ENCODE results near the gene FOXS1.

FOXS1 gene

DNA sequence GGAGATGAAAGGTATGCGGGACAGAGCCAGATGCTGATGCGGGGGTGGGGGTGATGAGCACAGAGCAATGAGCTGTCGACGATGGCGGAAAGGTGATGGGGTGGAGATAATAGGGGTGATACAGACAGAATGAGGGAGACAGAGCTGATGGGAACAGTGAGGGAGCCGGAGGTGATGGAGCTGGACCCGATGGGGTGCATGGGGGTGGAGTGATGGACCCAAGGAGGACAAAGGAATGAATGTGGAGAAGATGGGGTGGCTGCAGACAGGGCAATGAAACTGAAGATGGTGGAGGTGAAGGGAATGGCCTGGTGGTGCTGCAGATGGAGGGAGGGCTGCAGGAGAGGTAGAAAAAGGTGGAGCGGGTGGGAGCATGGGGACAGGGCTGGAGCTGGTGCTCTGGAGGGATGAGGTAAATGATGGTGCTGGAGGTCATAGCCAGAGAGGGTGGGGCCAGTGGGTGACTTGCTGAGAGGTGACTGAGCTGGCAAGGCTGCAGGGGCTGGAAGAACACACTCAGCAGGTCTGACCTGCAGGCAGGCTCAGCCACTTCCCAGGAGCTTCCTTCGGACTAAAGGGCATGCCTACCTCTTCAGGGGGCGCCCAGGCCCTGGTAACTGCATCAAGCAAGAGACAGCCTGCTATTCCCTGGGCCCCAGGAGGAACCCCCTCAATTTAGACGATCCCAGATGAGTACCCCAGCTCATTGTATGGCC lies 6.0 kb upstream of the FOXS1 start:
- H3K9ac ChIP-seq (ENCODE audit: low read length): no peak overlapping the region
- no peak overlapping the region for H3K4me2 ChIP-seq (ENCODE audit: low read length, poor library complexity, severe bottlenecking)
- H3K14ac ChIP-seq (ENCODE audit: low read length in 2 of 2): no peak overlapping the region
- no peak for DNase-seq
- no peak overlapping the region for H2BK120ac ChIP-seq (ENCODE audit: low read depth, low read length)
- H4K91ac ChIP-seq (ENCODE audit: low read length): no peak overlapping the region
- 64% methylated on average over 11 of the region's 11 CpGs for WGBS
- H2BK5ac ChIP-seq (ENCODE audit: low read depth, low read length, poor library complexity, severe bottlenecking): no peak overlapping the region
- no peak overlapping the region for H3K18ac ChIP-seq (ENCODE audit: low read depth in 1 of 2, low read length in 2 of 2)
- H3K9me3 ChIP-seq (ENCODE audit: control insufficient read depth, low read length): no peaks in the 10 kb centered on the region
- H3K4me1 ChIP-seq (ENCODE audit: control insufficient read depth, insufficient read depth, low read depth, low read length): peaks cover under 1% of the 10 kb centered on the region
- no peak overlapping the region for H2AK5ac ChIP-seq (ENCODE audit: low read length, severe bottlenecking)
- no peaks in the 10 kb centered on the region for H3K79me1 ChIP-seq (replicated peaks; ENCODE audit: low read length, poor library complexity, severe bottlenecking)
- no peak overlapping the region for H2BK15ac ChIP-seq (ENCODE audit: low read depth, poor library complexity, severe bottlenecking)
- peaks cover 83 to 86% of the 10 kb centered on the region in 2 experiments for H3K27me3 ChIP-seq (ENCODE audit: control insufficient read depth in 1 of 2, insufficient read depth in 1 of 2, low read length in 2 of 2)
- no peak overlapping the region for H4K8ac ChIP-seq (ENCODE audit: low read length)
- H2AFZ ChIP-seq (ENCODE audit: low read depth, low read length): no peak overlapping the region
- H3K23ac ChIP-seq (ENCODE audit: low read length in 2 of 2): no peak overlapping the region
- H2BK12ac ChIP-seq (ENCODE audit: low read length in 2 of 2): no peak overlapping the region
- no peak overlapping the region for H3K4ac ChIP-seq (ENCODE audit: low read depth in 1 of 2, low read length in 2 of 2)
- H3K4me3 ChIP-seq (ENCODE audit: insufficient read depth in 1 of 2, low read depth in 1 of 2, low read length in 2 of 2): no peak overlapping the region
- no peaks in the 10 kb centered on the region for H3K36me3 ChIP-seq (ENCODE audit: control insufficient read depth in 1 of 2, insufficient read depth in 2 of 2, low read depth in 1 of 2, low read length in 2 of 2)
- no peak overlapping the region for H3K27ac ChIP-seq (ENCODE audit: low read length, poor library complexity, severe bottlenecking)

- Histone ChIP-seq H2AFZ (ENCODE audit: low read depth, low read length) (no peak overlapping the region), H3K27ac (ENCODE audit: low read length, poor library complexity, severe bottlenecking) (no peak overlapping the region), H4K8ac (ENCODE audit: low read length) (no peak overlapping the region), H3K4me2 (ENCODE audit: low read length, poor library complexity, severe bottlenecking) (no peak overlapping the region), H2BK5ac (ENCODE audit: low read depth, low read length, poor library complexity, severe bottlenecking) (no peak overlapping the region), H3K36me3 (ENCODE audit: control insufficient read depth in 1 of 2, insufficient read depth in 2 of 2, low read depth in 1 of 2, low read length in 2 of 2) (peaks cover 0 to 3% of the 10 kb centered on the region in 2 experiments), H3K4ac (ENCODE audit: low read depth in 1 of 2, low read length in 2 of 2) (no peak overlapping the region), H2BK120ac (ENCODE audit: low read depth, low read length) (no peak overlapping the region), H3K4me3 (ENCODE audit: insufficient read depth in 1 of 2, low read depth in 1 of 2, low read length in 2 of 2) (no peak overlapping the region), H3K14ac (ENCODE audit: low read length in 2 of 2) (no peak overlapping the region), H3K27me3 (ENCODE audit: control insufficient read depth in 1 of 2, insufficient read depth in 1 of 2, low read length in 2 of 2) (peaks cover 66 to 78% of the 10 kb centered on the region in 2 experiments), H3K79me1 (replicated peaks; ENCODE audit: low read length, poor library complexity, severe bottlenecking) (no peaks in the 10 kb centered on the region), H3K23ac (ENCODE audit: low read length in 2 of 2) (no peak overlapping the region), H3K18ac (ENCODE audit: low read depth in 1 of 2, low read length in 2 of 2) (no peak overlapping the region), H2BK12ac (ENCODE audit: low read length in 2 of 2) (no peak overlapping the region), H2AK5ac (ENCODE audit: low read length, severe bottlenecking) (no peak overlapping the region), H4K91ac (ENCODE audit: low read length) (no peak overlapping the region), H3K9ac (ENCODE audit: low read length) (no peak overlapping the region), H3K9me3 (ENCODE audit: control insufficient read depth, low read length) (no peaks in the 10 kb centered on the region), H3K4me1 (ENCODE audit: control insufficient read depth, insufficient read depth, low read depth, low read length) (peaks cover 18% of the 10 kb centered on the region), H2BK15ac (ENCODE audit: low read depth, poor library complexity, severe bottlenecking) (no peak overlapping the region)
- 39% methylated on average over 37 of the region's 45 CpGs for WGBS
- no peak for DNase-seq
These were observed 4.0 kb upstream of the FOXS1 start for GRCh38 chr20:31849306-31849930.

DNA sequence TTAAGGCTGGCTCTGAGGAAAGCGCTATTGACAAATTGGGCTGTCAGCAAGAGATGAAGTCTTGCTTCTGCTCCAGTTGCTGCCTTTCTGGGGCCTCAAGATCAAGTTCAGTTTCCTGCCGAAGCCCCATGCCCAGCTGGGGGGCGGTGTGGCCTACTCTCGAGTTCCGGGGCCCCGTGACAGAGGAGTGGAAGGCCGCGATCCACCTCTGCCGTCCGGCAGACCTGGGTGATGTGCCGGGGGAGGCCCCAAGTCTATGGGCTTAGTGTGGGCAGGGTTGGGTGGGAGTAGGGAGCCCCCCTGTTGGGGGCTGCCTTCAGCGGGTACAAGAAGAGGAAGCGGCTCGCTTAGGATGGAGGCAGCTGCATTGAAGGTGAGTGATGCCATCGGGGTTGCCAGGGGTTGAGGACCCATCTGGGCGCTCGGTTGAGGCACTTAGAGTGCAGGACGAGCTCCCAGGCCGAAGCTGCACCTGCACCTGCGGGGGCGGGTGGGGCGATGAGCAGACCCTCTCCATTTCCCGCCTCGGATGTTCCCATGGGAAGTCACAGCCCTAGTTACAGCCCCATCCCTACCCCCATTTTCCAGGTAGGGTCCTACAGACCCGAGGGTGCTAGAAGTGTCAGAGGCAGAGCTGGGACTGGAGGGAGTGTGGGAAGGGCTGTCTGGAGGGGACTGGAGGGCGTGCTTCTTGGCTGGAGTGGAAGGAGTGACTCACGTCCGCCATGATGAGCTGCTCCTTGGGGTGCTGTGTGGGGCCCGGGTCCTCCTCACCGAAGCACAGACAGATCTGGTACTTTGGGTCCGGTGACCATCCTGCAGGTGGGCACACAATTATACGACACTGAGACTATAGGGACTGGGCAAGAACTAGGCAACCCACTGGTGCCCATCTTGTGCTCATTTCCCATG lies 2.9 kb upstream of the FOXS1 start:
- H3K4ac ChIP-seq (ENCODE audit: low read depth in 1 of 2, low read length in 2 of 2): no peak overlapping the region
- H3K4me2 ChIP-seq (ENCODE audit: low read length, poor library complexity, severe bottlenecking): no peak overlapping the region
- H3K14ac ChIP-seq (ENCODE audit: low read length in 2 of 2): no peak overlapping the region
- H3K18ac ChIP-seq (ENCODE audit: low read depth in 1 of 2, low read length in 2 of 2): no peak overlapping the region
- H3K23ac ChIP-seq (ENCODE audit: low read length in 2 of 2): no peak overlapping the region
- no peak overlapping the region for H3K4me3 ChIP-seq (ENCODE audit: insufficient read depth in 1 of 2, low read depth in 1 of 2, low read length in 2 of 2)
- H3K9ac ChIP-seq (ENCODE audit: low read length): no peak overlapping the region
- no peak overlapping the region for H2AFZ ChIP-seq (ENCODE audit: low read depth, low read length)
- peaks cover 0 to 3% of the 10 kb centered on the region in 2 experiments for H3K36me3 ChIP-seq (ENCODE audit: control insufficient read depth in 1 of 2, insufficient read depth in 2 of 2, low read depth in 1 of 2, low read length in 2 of 2)
- H2BK120ac ChIP-seq (ENCODE audit: low read depth, low read length): no peak overlapping the region
- no peak overlapping the region for H2AK5ac ChIP-seq (ENCODE audit: low read length, severe bottlenecking)
- no peaks in the 10 kb centered on the region for H3K79me1 ChIP-seq (replicated peaks; ENCODE audit: low read length, poor library complexity, severe bottlenecking)
- no peak overlapping the region for H4K8ac ChIP-seq (ENCODE audit: low read length)
- H4K91ac ChIP-seq (ENCODE audit: low read length): no peak overlapping the region
- H2BK5ac ChIP-seq (ENCODE audit: low read depth, low read length, poor library complexity, severe bottlenecking): no peak overlapping the region
- DNase-seq: no peak
- H3K27me3 ChIP-seq (ENCODE audit: control insufficient read depth in 1 of 2, insufficient read depth in 1 of 2, low read length in 2 of 2): peaks cover 56 to 79% of the 10 kb centered on the region in 2 experiments
- 88% methylated on average over 27 of the region's 32 CpGs for WGBS
- no peaks in the 10 kb centered on the region for H3K9me3 ChIP-seq (ENCODE audit: control insufficient read depth, low read length)
- no peak overlapping the region for H3K27ac ChIP-seq (ENCODE audit: low read length, poor library complexity, severe bottlenecking)
- peaks cover 28% of the 10 kb centered on the region for H3K4me1 ChIP-seq (ENCODE audit: control insufficient read depth, insufficient read depth, low read depth, low read length)
- no peak overlapping the region for H2BK15ac ChIP-seq (ENCODE audit: low read depth, poor library complexity, severe bottlenecking)
- no peak overlapping the region for H2BK12ac ChIP-seq (ENCODE audit: low read length in 2 of 2)

GRCh38 chr20:31846793-31847138 lies 1.4 kb upstream of the FOXS1 start:
- Histone ChIP-seq H3K4me3 (ENCODE audit: insufficient read depth in 1 of 2, low read depth in 1 of 2, low read length in 2 of 2) (no peak overlapping the region), H2BK15ac (ENCODE audit: low read depth, poor library complexity, severe bottlenecking) (no peak overlapping the region), H3K4me1 (ENCODE audit: control insufficient read depth, insufficient read depth, low read depth, low read length) (peaks cover 44% of the 10 kb centered on the region), H2BK5ac (ENCODE audit: low read depth, low read length, poor library complexity, severe bottlenecking) (no peak overlapping the region), H2BK120ac (ENCODE audit: low read depth, low read length) (no peak overlapping the region), H3K23ac (ENCODE audit: low read length in 2 of 2) (no peak overlapping the region), H3K36me3 (ENCODE audit: control insufficient read depth in 1 of 2, insufficient read depth in 2 of 2, low read depth in 1 of 2, low read length in 2 of 2) (peaks cover 0 to 3% of the 10 kb centered on the region in 2 experiments), H3K4ac (ENCODE audit: low read depth in 1 of 2, low read length in 2 of 2) (no peak overlapping the region), H3K14ac (ENCODE audit: low read length in 2 of 2) (no peak overlapping the region), H2AFZ (ENCODE audit: low read depth, low read length) (no peak overlapping the region), H3K27ac (ENCODE audit: low read length, poor library complexity, severe bottlenecking) (no peak overlapping the region), H2BK12ac (ENCODE audit: low read length in 2 of 2) (no peak overlapping the region), H3K9ac (ENCODE audit: low read length) (no peak overlapping the region), H4K91ac (ENCODE audit: low read length) (no peak overlapping the region), H3K4me2 (ENCODE audit: low read length, poor library complexity, severe bottlenecking) (no peak overlapping the region), H3K9me3 (ENCODE audit: control insufficient read depth, low read length) (no peaks in the 10 kb centered on the region), H3K79me1 (replicated peaks; ENCODE audit: low read length, poor library complexity, severe bottlenecking) (no peaks in the 10 kb centered on the region), H2AK5ac (ENCODE audit: low read length, severe bottlenecking) (no peak overlapping the region), H3K27me3 (ENCODE audit: control insufficient read depth in 1 of 2, insufficient read depth in 1 of 2, low read length in 2 of 2) (peaks cover 50 to 84% of the 10 kb centered on the region in 2 experiments), H4K8ac (ENCODE audit: low read length) (no peak overlapping the region), H3K18ac (ENCODE audit: low read depth in 1 of 2, low read length in 2 of 2) (no peak overlapping the region)
- 57% methylated on average over 3 of the region's 3 CpGs for WGBS
- DNase-seq: no peak
